GM12874 (cell line): ENCODE measurements around the gene REXO4.

Experiments used
- CTCF ChIP-seq: IDR thresholded peaks from 2 replicates; pipeline ENCODE4 v1.5.1; 2011; ENCODE audit warnings: low read depth, mild to moderate bottlenecking, control low read depth, low read length, moderate library complexity; ENCODE audit not compliant: insufficient read depth

REXO4 gene

DNA sequence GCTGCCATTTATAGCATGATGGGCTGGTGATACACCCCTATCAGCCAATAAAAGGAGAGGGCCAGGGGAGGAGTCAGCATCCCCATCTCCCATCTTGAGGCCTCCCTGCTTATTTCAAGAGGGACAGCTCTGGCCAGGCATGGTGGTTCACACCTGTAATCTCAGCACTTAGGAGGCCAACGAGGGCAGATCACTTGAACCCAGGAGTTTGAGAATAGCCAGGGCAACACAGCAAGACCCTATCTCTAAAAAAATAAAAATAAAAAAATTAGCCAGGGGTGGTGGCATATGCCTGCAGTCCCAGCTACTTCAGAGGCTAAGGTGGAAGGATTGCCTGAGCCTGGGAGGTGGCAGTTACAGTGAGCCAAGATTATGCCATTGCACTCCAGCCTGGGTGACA lies 9.8 kb downstream of the REXO4 start:
- no peak for TF ChIP-seq CTCF

- TF ChIP-seq CTCF = peak; percentile 98
Measured at GRCh38 chr9:133406480-133407307, 11.1 kb downstream of the REXO4 start.

GRCh38 chr9:133405508-133406438 lies 12.0 kb downstream of the REXO4 start:
- TF ChIP-seq CTCF = no peak

DNA sequence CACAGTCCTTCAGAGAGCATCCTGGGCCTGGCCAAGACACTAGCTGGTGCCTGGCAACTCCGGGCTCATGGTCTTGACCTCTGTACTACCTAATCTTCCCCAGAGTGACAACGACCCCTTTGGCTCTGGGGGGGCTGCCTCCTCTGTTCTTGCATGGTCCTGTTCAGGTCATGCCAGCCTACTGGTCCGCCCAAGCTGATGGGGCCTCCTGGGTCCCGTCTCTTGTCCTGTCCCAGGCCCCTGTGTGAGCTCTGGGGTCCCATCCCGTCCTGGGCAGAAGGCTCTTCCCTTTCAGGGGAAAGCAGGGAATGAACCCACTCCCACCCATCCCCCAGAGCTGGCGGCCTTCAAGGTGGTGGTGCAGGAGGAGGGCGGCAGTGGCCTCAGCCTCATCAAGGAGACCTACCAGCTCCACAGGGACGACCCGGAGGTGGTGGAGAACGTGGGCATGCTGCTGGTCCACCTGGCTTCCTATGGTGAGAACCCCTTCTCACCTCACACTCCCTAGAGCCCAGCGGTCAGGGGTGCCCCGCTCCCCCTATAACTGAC lies 13.3 kb downstream of the REXO4 start:
- no peak for TF ChIP-seq CTCF

DNA sequence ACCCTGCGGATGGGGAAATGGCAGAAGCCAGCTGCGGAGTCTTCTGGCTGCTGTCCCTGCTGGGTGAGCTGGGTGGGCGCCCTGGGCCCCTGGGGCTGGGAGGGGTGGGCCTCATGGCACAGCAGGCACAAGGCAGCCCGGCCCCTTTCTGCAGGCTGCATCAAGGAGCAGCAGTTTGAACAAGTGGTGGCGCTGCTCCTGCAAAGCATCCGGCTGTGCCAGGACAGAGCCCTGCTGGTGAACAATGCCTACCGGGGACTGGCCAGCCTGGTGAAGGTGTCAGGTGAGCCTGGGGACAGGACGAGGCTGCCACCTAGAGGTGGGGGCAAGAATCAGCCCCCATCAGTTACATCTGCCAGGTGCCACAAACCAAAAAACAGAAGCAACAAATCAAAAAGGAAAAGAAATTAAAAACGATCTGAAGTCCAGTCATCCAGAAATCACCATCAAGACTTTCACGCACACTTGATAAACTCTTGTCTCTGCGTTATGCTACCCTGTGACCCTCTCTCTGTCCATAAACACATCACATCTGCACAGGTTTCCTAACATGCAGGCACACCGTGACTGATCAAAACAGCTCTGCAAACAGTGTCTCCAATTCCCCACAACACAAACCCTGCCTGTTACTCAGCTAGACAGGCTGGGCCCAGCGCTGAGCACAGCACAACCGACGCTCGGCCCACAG lies 13.9 kb downstream of the REXO4 start:
- peak; percentile 76 for TF ChIP-seq CTCF

DNA sequence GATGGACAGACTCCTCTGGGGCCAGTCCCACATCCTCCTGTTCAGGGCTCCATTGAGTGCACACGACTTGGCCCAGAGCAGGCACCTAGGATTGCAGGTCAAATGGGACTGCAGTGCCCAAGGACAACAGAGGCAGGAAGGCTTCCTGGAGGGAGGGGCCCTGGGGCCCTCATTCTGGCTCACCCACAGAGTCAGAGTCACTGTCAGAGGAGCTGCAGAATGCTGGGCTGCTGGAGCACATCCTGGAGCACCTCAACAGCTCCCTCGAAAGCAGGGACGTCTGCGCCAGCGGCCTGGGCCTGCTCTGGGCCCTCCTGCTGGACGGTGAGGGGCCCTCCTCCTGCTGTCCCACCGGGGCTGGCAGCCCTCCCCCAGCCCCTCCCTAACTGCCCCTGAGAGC lies 15.1 kb downstream of the REXO4 start:
- no peak for TF ChIP-seq CTCF
